D721Med (cell line): ENCODE measurements around the gene TSPAN14.

Experiments used
- DNase-seq: peaks from one replicate; pipeline ENCODE4 v3.0.0; 2011; ENCODE audit warnings: low spot score; ENCODE audit not compliant: insufficient read length
- FAIRE-seq: peaks from 2 replicates; lab custom pipeline; 2011; peaks lifted over from hg19 to GRCh38; lab: Jason Lieb, UNC
- CTCF ChIP-seq: IDR thresholded peaks from 2 replicates; pipeline ENCODE4 v1.5.1; 2012; ENCODE audit warnings: mild to moderate bottlenecking, control low read depth; ENCODE audit not compliant: insufficient read depth; ENCODE audit errors: missing control alignments

TSPAN14 gene

GRCh38 chr10:80409121-80409520 is 45.0 kb upstream of the TSPAN14 start:
- no peak for TF ChIP-seq CTCF
- FAIRE-seq (no peak), DNase-seq (no peak)

- no peak for FAIRE-seq
- TF ChIP-seq CTCF = no peak
- no peak for DNase-seq
These were observed 44.0 kb upstream of the TSPAN14 start for GRCh38 chr10:80410122-80410521.

- no peak for TF ChIP-seq CTCF
- DNase-seq (no peak), FAIRE-seq (no peak)
These were observed 43.4 kb upstream of the TSPAN14 start for GRCh38 chr10:80410578-80411145.

GRCh38 chr10:80411267-80411668 is 42.8 kb upstream of the TSPAN14 start:
- FAIRE-seq = peak; percentile 76

GRCh38 chr10:80411681-80412220 is 42.4 kb upstream of the TSPAN14 start:
- FAIRE-seq = no peak
- no peak for TF ChIP-seq CTCF
- DNase-seq = no peak

More at GRCh38 chr10:80411267-80411668, 42.8 kb upstream of the TSPAN14 start:
- DNase-seq = peak; percentile 56
- no peak for TF ChIP-seq CTCF

- no peak for TF ChIP-seq CTCF
- FAIRE-seq (no peak), DNase-seq (no peak)
These were observed 41.6 kb upstream of the TSPAN14 start for GRCh38 chr10:80412486-80412885.

- FAIRE-seq (no peak), DNase-seq (no peak)
- TF ChIP-seq CTCF = no peak
These were observed 40.7 kb upstream of the TSPAN14 start for GRCh38 chr10:80413271-80413996.
